ENCODE results near the gene ATP5F1E.

The ATP5F1E gene

DNA sequence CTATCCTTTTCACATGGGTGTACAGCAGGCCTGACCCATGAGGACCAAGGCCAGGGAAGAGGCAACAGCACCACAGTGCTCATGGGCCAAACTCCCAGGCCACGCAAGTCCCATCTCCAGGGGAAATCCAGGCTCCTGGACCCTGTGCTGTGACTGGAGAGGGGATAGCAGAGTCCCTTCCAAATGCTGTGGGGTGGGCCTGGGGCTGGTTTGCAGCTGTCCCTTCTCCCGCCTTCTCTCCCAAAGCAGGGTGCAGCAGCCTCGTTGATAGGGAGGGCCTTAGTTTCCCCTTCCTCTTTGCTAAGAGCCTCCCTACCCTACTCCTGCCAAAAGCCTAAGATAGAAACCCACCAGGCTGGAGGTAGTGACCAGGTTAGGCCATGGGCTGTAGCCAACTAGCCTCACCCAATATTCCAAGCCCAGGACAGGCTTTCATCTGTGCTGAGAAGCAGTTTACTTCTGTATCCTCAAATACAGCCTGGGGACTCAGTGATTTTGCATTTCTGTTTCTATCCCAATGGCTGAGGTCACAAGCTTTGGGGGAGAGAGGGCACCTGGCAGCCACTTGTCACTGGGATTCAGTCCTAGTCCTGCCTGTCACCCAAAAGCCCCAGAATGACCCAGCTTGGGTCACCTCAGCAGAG, 26.5 kb downstream of the ATP5F1E start:
- DNase-seq (ENCODE audit: low spot score), result no peak

GRCh38 chr20:59004763-59005522, 27.2 kb downstream of the ATP5F1E start:
- DNase-seq (ENCODE audit: low spot score), result no peak

GRCh38 chr20:59004493-59004762, 27.7 kb downstream of the ATP5F1E start:
- no peak for DNase-seq (ENCODE audit: low spot score)

- DNase-seq (ENCODE audit: low spot score), result no peak
These were observed 28.2 kb downstream of the ATP5F1E start for GRCh38 chr20:59003836-59004492.

- no peak for DNase-seq (ENCODE audit: low spot score)
These were observed 29.2 kb downstream of the ATP5F1E start for GRCh38 chr20:59002874-59003399.

- DNase-seq (ENCODE audit: low spot score), result no peak
These were observed 29.7 kb downstream of the ATP5F1E start for GRCh38 chr20:59002388-59002787.

DNA sequence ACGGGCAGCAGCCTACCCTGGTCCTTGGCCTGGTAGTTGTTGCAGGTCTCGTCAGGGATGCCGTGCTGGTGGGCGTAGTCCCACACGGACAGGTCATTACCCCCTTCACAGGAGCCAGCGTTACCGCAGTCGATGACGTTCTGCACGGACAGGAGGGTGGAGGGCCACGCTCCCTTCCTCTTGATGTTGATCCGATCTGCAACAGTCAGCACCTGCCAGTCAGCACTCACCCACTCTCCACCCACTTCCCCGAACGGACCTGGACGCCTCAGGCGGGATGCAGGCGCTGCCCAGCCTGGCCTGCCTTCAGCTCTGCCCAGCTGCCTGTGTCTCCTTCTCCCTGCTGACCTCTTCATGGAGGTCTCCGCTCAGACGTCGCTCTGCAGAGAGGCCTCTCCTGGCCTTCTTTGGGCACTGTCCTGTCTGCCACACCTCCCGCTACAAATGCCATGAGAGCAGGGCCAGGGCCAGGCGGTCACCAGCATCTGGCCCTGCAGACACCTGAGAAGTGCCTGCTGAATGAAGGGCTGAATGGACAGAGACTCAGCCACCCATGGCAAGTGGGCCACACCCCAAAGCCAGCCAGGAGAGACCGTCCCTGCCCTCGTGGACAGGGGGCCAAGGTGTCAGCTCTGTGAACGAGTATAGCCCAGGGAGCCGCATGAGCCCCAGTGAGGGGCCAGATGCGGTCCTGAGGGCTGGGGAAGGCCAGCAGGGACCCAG, 30.5 kb downstream of the ATP5F1E start:
- no peak for DNase-seq (ENCODE audit: low spot score)

DNA sequence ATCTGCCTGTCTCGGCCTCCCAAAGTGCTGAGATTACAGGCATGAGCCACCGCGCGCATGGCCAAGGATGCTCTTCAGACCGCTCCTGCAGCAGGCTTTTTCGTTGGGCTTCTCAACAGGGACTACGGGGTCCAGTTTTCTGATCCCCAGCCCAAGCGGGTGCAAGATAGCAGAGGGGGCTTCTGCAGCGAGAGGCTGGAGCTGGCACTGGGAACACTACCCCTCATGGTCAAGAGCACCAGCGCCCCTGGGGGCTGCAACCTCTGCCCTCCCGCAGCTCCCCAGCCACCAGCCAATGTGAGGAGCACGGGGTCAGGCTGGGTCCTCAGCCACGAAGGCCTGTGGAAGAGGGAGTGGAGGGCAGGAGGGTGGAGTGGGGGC, 31.1 kb downstream of the ATP5F1E start:
- DNase-seq (ENCODE audit: low spot score), result no peak

GRCh38 chr20:59000326-59000725, 31.8 kb downstream of the ATP5F1E start:
- no peak for DNase-seq (ENCODE audit: low spot score)

GRCh38 chr20:58998656-58999055, 33.5 kb downstream of the ATP5F1E start:
- DNase-seq (ENCODE audit: low spot score), result no peak

GRCh38 chr20:58997141-58997770, 34.9 kb downstream of the ATP5F1E start:
- no peak for DNase-seq (ENCODE audit: low spot score)

- DNase-seq (ENCODE audit: low spot score), result no peak
These were observed 35.9 kb downstream of the ATP5F1E start for GRCh38 chr20:58996226-58996611.

DNA sequence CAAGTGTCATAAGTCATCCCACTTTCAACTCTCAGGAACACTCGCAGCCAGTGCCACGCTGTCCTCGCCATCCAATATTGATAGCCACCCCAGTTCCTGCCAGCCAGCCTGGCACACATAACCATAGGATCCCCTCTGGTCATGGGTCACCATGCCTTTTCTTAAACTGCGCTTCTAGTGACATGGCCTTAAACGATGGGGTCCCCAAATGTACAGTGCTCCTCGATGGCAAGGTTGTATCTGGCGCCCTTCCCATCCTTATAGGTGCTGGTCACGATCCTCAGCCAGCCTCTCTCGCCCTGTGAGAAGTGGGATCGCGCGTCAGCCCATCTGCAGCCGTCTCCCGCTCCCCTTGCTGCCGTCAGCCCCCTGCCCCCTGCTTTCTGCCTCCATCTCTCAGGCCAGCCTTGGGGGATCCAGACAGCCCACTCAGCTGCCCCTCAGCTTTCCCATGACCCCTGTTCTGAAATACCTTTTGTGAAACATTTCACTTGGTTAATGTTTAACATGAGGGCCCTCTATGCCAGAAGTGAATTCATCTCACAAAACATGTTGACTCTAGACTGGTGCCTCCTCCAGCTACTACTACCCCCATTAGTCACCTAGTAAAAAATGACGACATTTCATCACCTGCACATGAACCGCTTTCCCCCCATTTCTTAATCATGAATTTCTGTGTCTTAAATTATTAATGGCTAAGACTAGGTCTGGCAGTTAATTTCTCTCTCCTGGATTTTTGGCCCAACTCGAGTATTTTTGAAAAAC, 36.5 kb downstream of the ATP5F1E start:
- DNase-seq (ENCODE audit: low spot score), result no peak

DNA sequence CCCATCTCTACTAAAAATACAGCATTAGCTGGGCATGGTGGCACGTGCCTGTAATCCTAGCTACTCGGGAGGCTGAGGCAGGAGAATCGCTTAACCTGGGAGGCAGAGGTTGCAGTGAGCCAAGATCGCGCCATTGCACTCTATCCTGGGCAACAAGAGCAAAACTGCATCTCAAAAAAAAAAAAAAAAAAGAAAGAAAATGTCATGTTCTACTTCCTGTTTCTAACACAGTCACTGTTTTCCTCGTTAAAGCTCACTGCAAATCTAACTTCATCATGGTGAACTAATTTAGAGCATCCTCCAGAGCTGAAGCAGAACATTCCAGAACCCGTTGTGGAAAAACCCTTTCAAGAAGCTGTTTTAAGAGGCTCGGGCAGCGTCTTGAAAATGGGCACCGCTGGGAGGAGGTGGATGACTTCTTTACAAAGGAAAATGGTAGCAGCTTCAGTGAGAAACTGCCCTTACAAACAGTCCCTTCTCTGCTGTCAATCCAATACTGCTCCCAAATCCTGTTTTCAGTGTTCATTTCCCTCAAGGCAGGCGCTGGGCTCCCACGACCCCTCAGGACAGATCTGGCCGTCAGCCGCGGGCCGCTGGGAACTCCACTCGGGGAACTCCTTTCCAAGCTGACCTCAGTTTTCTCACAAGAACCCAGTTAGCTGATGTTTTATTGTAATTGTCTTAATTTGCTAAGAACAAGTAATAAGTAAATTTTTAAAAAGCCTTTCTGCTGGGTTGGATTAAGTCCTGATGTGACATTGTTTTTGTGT, 37.6 kb downstream of the ATP5F1E start:
- no peak for DNase-seq (ENCODE audit: low spot score)

GRCh38 chr20:58993332-58994248, 38.5 kb downstream of the ATP5F1E start:
- DNase-seq (ENCODE audit: low spot score), result no peak

- no peak for DNase-seq (ENCODE audit: low spot score)
These were observed 39.2 kb downstream of the ATP5F1E start for GRCh38 chr20:58992911-58993310.

- no peak for DNase-seq (ENCODE audit: low spot score)
These were observed 40.4 kb downstream of the ATP5F1E start for GRCh38 chr20:58991715-58992114.

DNA sequence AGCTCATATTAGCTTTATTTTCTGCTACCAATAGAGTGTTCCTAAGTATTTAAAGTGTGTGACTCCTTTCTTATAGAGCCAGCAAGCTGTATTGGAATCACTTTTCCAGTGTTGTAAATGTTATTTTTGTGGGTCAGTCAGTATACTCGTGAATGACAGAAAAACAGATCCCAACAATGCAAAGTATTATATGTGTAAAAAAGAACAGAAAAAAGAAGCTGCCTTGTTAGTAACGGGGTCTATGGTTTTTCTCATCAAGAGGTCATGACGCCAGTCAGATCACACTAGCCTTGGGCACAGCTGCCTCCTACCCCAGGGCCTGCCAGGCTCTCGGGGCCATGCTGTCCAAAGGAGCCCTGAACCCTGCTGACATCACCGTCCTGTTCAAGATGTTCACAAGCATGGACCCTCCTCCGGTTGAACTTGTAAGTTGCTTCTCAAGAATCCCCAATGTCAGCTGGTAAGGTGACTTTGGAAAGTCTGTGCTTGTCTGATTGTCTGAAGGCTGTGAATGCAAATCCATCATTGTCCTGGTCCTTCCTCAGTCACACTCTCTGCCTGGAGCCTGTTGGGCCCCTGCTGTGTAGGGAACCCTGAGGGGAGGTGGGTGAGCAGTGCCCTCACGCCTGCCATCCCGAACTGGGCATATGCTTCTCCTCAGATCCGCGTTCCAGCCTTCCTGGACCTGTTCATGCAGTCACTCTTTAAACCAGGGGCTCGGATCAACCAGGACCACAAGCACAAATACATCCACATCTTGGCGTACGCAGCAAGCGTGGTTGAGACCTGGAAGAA, 41.3 kb downstream of the ATP5F1E start:
- DNase-seq (ENCODE audit: low spot score), result no peak

- no peak for DNase-seq (ENCODE audit: low spot score)
These were observed 42.9 kb downstream of the ATP5F1E start for GRCh38 chr20:58989196-58989595.
